ENCODE results near the gene VAPA. TPM values are rescaled to one million over a fixed set of nuclear protein-coding genes. Genes with fewer than 3 reads are reported as not detected.

The VAPA gene
- total RNA-seq, 2 donors from 2014 or later: 242 to 274 TPM

DNA sequence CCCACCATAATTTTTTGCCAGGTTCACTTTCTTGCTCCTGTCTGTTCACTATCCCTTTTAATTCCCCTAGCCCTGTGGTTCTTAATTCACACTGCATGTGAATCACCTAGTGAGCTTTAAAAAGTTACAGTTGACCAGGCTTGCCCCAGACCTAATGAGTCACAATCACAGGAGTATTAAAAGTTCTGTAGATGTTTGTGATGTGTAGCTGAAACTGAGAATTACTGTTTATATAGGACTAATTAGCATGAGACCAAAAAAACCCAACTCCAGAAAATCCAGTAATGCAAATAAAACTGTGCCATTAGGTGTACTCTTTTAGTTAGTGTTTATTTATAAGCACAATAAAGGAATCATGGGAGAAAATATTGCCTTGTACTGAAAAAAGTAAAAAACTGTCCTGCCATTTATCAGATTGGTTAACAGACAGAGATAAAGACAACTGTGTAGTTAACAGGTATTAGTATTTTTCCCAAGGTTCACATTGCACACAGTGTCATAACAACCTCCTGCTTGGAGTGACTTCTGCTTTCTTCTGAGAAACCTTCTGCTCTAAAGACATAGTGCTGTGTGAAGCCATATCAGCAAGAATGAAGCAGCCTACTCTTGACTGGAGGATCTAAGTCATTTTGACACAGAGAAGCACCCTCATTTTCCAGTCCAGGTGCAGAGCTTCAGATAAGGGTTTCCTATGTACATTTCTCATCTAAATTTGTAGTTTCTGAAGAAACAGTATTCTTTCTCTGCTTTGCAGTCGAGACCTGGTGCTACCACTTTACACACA lies 39.0 kb downstream of the VAPA start:
- DNase-seq: no peak
- no peak for ATAC-seq
- intact Hi-C loops (cut with DNase I, micrococcal nuclease): loop anchor here in 1 of 2 donors (10.0 kb wide), 1 partner anchor 268 kb away; no protein-coding TSS in a partner anchor

DNA sequence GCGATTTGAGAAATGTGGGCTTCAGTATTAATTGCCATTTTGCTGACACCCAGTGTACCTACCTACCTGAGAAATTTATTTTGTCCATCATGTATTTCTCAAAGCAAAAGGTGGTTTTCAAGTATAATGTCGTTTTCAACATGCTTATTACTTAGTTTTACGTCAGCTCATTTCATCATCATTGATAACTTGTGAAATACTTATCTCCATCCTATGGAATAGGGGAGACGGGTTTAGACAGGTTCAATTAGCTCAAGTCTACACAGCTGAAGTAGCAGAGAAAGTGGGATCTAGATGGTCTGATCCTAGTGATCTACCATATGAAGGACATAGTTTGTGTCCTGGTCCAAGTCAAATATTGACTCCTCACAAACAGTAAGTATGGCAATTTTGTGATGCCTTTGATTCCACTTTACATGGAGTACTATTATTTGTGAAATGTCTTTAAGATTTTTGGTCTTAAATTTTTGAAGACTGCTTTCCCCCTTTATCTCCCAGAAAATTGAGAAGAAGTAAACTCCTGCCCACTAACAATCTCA lies 45.1 kb downstream of the VAPA start:
- intact Hi-C loops (cut with DNase I, micrococcal nuclease): loop anchor here in 1 of 2 donors (10.0 kb wide), 1 partner anchor 274 kb away; no protein-coding TSS in a partner anchor
- DNase-seq (no peak), ATAC-seq (no peak)

GRCh38 chr18:9959564-9959963 lies 45.7 kb downstream of the VAPA start:
- DNase-seq (no peak), ATAC-seq (no peak)
- intact Hi-C loops (cut with DNase I, micrococcal nuclease): loop anchor here in 1 of 2 donors (10.0 kb wide), 1 partner anchor 275 kb away; no protein-coding TSS in a partner anchor

- no peak for DNase-seq
- peak; percentile 10 for ATAC-seq
- intact Hi-C loops (cut with DNase I, micrococcal nuclease): no loop called here
Observed at GRCh38 chr18:9960258-9960904, 46.6 kb downstream of the VAPA start.

DNA sequence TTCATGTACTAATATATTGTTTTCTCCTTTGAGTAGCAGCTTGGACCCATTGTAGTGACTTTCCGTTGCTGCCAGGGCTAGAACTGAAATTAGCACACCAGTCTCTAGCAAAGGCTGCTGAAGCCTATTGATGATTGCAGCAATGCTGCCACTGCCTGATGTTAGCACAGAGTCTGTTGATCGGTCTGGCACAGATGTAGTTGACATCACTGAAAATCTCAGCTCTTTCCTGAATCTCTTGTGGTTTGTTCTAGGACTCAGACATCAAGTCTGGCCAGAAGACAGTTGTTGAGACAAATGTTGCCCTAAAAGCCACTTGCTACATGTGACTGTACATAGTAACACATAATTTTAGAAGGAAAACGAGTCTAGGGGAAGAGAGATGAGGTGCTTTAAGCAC lies 47.2 kb downstream of the VAPA start:
- peak; percentile 24 for ATAC-seq
- DNase-seq: no peak
- intact Hi-C loops (cut with DNase I, micrococcal nuclease): no loop called here

- DNase-seq: no peak
- ATAC-seq: no peak
- intact Hi-C loops (cut with DNase I, micrococcal nuclease): no loop called here
Observed at GRCh38 chr18:9965711-9966624, 52.2 kb downstream of the VAPA start.

GRCh38 chr18:9968081-9968848 lies 54.4 kb downstream of the VAPA start:
- intact Hi-C loops (cut with DNase I, micrococcal nuclease): no loop called here

GRCh38 chr18:9969247-9969646 lies 55.4 kb downstream of the VAPA start:
- intact Hi-C loops (cut with DNase I, micrococcal nuclease): no loop called here
- DNase-seq (no peak), ATAC-seq (no peak)

More at GRCh38 chr18:9968081-9968848, 54.4 kb downstream of the VAPA start:
- DNase-seq (no peak), ATAC-seq (no peak)

DNA sequence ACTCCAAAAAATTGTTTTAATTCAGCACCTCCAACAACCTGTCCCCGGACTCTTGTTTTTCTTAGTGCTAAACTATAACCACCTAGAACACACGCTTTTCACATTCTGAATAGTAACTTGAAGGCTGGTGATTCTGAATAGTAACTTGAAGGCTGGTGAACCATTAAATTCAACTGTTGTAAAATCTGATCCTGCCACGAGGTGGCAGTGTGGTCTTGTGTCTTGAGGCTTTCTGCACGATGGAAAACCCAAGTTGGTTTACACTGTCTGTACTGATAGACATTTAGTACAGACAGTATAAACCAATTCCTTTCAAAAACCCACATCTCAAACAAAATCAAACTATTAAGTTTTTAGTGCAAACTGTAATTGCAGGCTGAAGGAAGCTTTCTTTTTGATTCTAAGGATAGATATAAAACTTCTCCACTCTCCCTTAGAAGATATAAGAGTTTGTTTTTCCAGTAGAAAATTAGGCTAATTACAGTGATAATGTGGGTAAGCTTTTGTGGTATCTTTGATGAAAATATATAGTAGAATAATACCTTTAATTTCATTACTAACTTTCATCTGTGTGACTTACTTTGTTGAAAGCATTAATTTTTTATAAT lies 57.6 kb downstream of the VAPA start:
- DNase-seq: peak in 1 of 2 donors; percentile 77
- ATAC-seq: peak; percentile 77
- intact Hi-C loops (cut with DNase I, micrococcal nuclease): loop anchor here (2.0 to 10.0 kb wide), 2 partner anchors 543 to 547 kb away; no protein-coding TSS in a partner anchor

GRCh38 chr18:9973470-9973869 lies 59.7 kb downstream of the VAPA start:
- DNase-seq (no peak), ATAC-seq (no peak)
- intact Hi-C loops (cut with DNase I, micrococcal nuclease): loop anchor here in 1 of 2 donors (10.0 kb wide), 1 partner anchor 541 kb away; no protein-coding TSS in a partner anchor

DNA sequence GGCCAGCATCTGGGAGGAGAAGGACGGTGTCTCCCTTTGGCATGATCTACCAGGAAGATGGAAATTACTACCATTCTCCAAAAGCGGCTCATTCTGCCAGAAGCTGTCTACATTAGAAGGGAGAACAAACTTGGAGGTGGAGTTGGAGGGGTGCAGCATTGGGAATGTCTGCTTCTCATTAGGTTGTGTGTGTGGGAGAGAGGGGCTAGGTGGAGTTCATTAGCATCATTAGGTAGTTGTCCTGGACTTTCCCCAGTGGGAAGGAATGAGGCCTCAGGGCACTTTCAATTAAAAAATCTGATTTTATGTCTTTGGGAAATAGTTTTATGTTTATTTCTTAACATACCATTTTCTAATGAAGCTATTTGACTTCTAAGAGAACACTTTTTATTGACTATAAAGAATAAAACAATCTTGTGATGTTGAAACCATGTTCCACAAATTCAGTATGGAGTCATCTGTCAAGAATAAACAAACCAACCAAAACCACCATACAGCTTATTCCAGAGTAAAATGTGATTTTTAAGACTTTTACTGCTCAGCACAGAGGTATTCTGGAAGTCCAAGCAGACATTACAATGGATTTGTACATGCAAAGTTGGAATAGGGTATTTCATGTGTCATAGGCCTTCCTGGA lies 60.6 kb downstream of the VAPA start:
- ATAC-seq: no peak
- no peak for DNase-seq
- intact Hi-C loops (cut with DNase I, micrococcal nuclease): loop anchor here in 1 of 2 donors (10.0 kb wide), 1 partner anchor 540 kb away; no protein-coding TSS in a partner anchor

- ATAC-seq: no peak
- intact Hi-C loops (cut with DNase I, micrococcal nuclease): loop anchor here in 1 of 2 donors (10.0 kb wide), 1 partner anchor 539 kb away; no protein-coding TSS in a partner anchor
- DNase-seq: no peak
Observed at GRCh38 chr18:9975658-9976057, 61.8 kb downstream of the VAPA start.

DNA sequence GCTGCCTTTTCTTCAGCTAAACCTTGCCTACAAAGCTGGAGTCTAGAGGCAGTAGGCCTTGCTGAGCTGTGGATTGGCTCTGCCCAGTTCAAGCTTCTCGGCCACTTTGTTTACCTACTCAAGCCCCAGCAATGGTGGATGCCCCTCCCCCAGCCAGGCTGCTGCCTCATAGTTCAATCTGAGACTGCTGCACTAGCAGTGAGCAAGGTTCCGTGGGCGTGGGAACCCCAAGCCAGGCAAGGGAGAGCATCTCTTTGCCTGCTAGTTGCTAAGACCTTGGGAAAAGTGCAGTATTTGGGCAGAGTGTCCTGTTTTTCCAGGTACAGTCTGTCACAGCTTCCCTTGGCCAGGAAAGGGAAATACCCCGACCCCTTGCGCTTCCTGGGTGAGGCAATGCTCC lies 68.9 kb downstream of the VAPA start:
- DNase-seq: no peak
- no peak for ATAC-seq
- intact Hi-C loops (cut with DNase I, micrococcal nuclease): no loop called here

GRCh38 chr18:9984080-9984479 lies 70.3 kb downstream of the VAPA start:
- DNase-seq (no peak), ATAC-seq (no peak)
- intact Hi-C loops (cut with DNase I, micrococcal nuclease): no loop called here

DNA sequence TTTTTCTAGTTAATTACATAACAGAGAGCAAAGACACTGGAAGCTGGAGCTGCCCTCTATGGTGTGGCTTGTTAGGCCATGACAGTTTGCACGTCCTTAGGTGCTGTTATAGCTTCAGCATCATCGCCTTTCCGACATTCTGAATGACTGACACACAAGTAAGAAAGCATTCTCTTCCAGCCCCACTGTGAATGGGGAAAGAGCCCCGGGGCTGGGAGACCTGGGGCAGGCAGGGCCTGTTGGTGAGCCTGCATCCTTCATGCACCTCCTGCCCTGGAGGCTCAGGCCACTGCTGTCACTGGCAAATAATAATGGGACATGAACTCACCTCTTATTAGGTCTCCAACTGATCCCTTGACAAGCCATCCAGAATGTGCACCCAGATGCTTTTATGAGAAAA lies 71.8 kb downstream of the VAPA start:
- DNase-seq (no peak), ATAC-seq (no peak)
- intact Hi-C loops (cut with DNase I, micrococcal nuclease): no loop called here

GRCh38 chr18:9986156-9986930 lies 72.5 kb downstream of the VAPA start:
- no peak for ATAC-seq
- no peak for DNase-seq
- intact Hi-C loops (cut with DNase I, micrococcal nuclease): no loop called here
